Panc1 (cell line): ENCODE data around the gene MGAT1.

Experiments used
- CTCF ChIP-seq: fragments of 450-650 bp; IDR thresholded peaks from 2 replicates; pipeline ENCODE4 v1.5.1; 2017; ENCODE audit warnings: mild to moderate bottlenecking
- POLR2AphosphoS5 ChIP-seq: IDR thresholded peaks from 2 replicates; pipeline ENCODE4 v1.6.1; 2012; ENCODE audit warnings: mild to moderate bottlenecking, low read depth, low read length, moderate library complexity
- SIN3A ChIP-seq: IDR thresholded peaks from 2 replicates; pipeline ENCODE4 v1.6.1; 2012; ENCODE audit warnings: low read depth, mild to moderate bottlenecking, low read length, moderate library complexity, borderline replicate concordance; ENCODE audit not compliant: insufficient read depth
- TCF7L2 ChIP-seq: IDR thresholded peaks from 2 replicates; pipeline ENCODE4 v1.6.1; 2011; ENCODE audit warnings: mild to moderate bottlenecking, low read depth, low read length, inconsistent platforms
- TF ChIP-seq, protein P1 (sequence below), 2 experiments: IDR thresholded peaks; 2 replicates each; pipeline ENCODE4 v1.6.1; 2011 to 2012; ENCODE audit warnings: low read depth in 2 of 2, control low read depth in 1 of 2, low read length in 1 of 2, mild to moderate bottlenecking in 1 of 2, moderate library complexity in 1 of 2; ENCODE audit not compliant: insufficient read depth in 1 of 2

- no peak for TF ChIP-seq CTCF
- TF ChIP-seq POLR2AphosphoS5: no peak
- TF ChIP-seq SIN3A: no peak
- TF ChIP-seq, protein P1, sequence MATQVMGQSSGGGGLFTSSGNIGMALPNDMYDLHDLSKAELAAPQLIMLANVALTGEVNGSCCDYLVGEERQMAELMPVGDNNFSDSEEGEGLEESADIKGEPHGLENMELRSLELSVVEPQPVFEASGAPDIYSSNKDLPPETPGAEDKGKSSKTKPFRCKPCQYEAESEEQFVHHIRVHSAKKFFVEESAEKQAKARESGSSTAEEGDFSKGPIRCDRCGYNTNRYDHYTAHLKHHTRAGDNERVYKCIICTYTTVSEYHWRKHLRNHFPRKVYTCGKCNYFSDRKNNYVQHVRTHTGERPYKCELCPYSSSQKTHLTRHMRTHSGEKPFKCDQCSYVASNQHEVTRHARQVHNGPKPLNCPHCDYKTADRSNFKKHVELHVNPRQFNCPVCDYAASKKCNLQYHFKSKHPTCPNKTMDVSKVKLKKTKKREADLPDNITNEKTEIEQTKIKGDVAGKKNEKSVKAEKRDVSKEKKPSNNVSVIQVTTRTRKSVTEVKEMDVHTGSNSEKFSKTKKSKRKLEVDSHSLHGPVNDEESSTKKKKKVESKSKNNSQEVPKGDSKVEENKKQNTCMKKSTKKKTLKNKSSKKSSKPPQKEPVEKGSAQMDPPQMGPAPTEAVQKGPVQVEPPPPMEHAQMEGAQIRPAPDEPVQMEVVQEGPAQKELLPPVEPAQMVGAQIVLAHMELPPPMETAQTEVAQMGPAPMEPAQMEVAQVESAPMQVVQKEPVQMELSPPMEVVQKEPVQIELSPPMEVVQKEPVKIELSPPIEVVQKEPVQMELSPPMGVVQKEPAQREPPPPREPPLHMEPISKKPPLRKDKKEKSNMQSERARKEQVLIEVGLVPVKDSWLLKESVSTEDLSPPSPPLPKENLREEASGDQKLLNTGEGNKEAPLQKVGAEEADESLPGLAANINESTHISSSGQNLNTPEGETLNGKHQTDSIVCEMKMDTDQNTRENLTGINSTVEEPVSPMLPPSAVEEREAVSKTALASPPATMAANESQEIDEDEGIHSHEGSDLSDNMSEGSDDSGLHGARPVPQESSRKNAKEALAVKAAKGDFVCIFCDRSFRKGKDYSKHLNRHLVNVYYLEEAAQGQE (IDR thresholded peaks at IDR 0.05; ENCODE audit: insufficient read depth in 1 of 2, low read depth in 2 of 2, low read length in 1 of 2): no peak
- TF ChIP-seq TCF7L2: no peak
Observed at GRCh38 chr5:180739958-180740357, 62.6 kb downstream of the MGAT1 start, which contains the start of gene OR2Y1.
